Measurements from ENCODE around the gene APPBP2.

Gene APPBP2

GRCh38 chr17:60481604-60482003 lies 44.4 kb downstream of the APPBP2 start:
- Mint-ChIP-seq H3K27ac (no peak overlapping the region), H3K36me3 (peaks cover 24% of the 10 kb centered on the region), H3K4me1 (no peaks in the 10 kb centered on the region), H3K27me3 (no peaks in the 10 kb centered on the region), H3K4me3 (no peak overlapping the region), H3K9me3 (no peaks in the 10 kb centered on the region)
- ATAC-seq, result no peak

GRCh38 chr17:60473788-60474187 lies 52.3 kb downstream of the APPBP2 start:
- Mint-ChIP-seq H3K9me3 (no peaks in the 10 kb centered on the region), H3K4me3 (no peak overlapping the region), H3K36me3 (peaks cover 36% of the 10 kb centered on the region), H3K27me3 (no peaks in the 10 kb centered on the region), H3K4me1 (peaks cover 7% of the 10 kb centered on the region), H3K27ac (no peak overlapping the region)
- no peak for ATAC-seq

GRCh38 chr17:60472449-60472848 lies 53.6 kb downstream of the APPBP2 start:
- ATAC-seq, result no peak
- H3K4me1 Mint-ChIP-seq, result peaks cover 7% of the 10 kb centered on the region
- peaks cover 36% of the 10 kb centered on the region for H3K36me3 Mint-ChIP-seq
- H3K4me3 Mint-ChIP-seq, result no peak overlapping the region
- no peaks in the 10 kb centered on the region for H3K27me3 Mint-ChIP-seq
- no peak overlapping the region for H3K27ac Mint-ChIP-seq
- H3K9me3 Mint-ChIP-seq, result no peaks in the 10 kb centered on the region

- no peak overlapping the region for H3K27ac Mint-ChIP-seq
- no peak for ATAC-seq
- H3K4me1 Mint-ChIP-seq, result peaks cover 7% of the 10 kb centered on the region
- H3K9me3 Mint-ChIP-seq, result no peaks in the 10 kb centered on the region
- no peak overlapping the region for H3K4me3 Mint-ChIP-seq
- H3K36me3 Mint-ChIP-seq, result peaks cover 31% of the 10 kb centered on the region
- H3K27me3 Mint-ChIP-seq, result no peaks in the 10 kb centered on the region
Measured at GRCh38 chr17:60471451-60471850, 54.6 kb downstream of the APPBP2 start.

- Mint-ChIP-seq H3K27me3 (no peaks in the 10 kb centered on the region), H3K27ac (no peak overlapping the region), H3K4me3 (no peak overlapping the region), H3K4me1 (peaks cover 7% of the 10 kb centered on the region), H3K9me3 (no peaks in the 10 kb centered on the region), H3K36me3 (peaks cover 51% of the 10 kb centered on the region)
- ATAC-seq, result no peak
Measured at GRCh38 chr17:60468371-60468770, 57.7 kb downstream of the APPBP2 start.

- Mint-ChIP-seq H3K36me3 (peaks cover 23% of the 10 kb centered on the region), H3K9me3 (no peaks in the 10 kb centered on the region), H3K27ac (no peak overlapping the region), H3K4me1 (no peaks in the 10 kb centered on the region), H3K27me3 (no peaks in the 10 kb centered on the region), H3K4me3 (no peak overlapping the region)
- ATAC-seq, result no peak
Measured at GRCh38 chr17:60464343-60464742, 61.7 kb downstream of the APPBP2 start.

- peaks cover 30% of the 10 kb centered on the region for H3K36me3 Mint-ChIP-seq
- no peak overlapping the region for H3K4me3 Mint-ChIP-seq
- H3K27ac Mint-ChIP-seq, result no peak overlapping the region
- H3K27me3 Mint-ChIP-seq, result no peaks in the 10 kb centered on the region
- no peaks in the 10 kb centered on the region for H3K9me3 Mint-ChIP-seq
- no peaks in the 10 kb centered on the region for H3K4me1 Mint-ChIP-seq
- ATAC-seq, result no peak
Measured at GRCh38 chr17:60463157-60463835, 62.7 kb downstream of the APPBP2 start.

GRCh38 chr17:60461584-60461983 lies 64.5 kb downstream of the APPBP2 start:
- H3K9me3 Mint-ChIP-seq, result no peaks in the 10 kb centered on the region
- H3K36me3 Mint-ChIP-seq, result peaks cover 45% of the 10 kb centered on the region
- ATAC-seq, result no peak
- H3K4me1 Mint-ChIP-seq, result no peaks in the 10 kb centered on the region
- H3K4me3 Mint-ChIP-seq, result no peak overlapping the region
- H3K27me3 Mint-ChIP-seq, result no peaks in the 10 kb centered on the region
- H3K27ac Mint-ChIP-seq, result no peak overlapping the region

- no peak for ATAC-seq
- H3K9me3 Mint-ChIP-seq, result no peaks in the 10 kb centered on the region
- no peak overlapping the region for H3K4me3 Mint-ChIP-seq
- peaks cover 38% of the 10 kb centered on the region for H3K36me3 Mint-ChIP-seq
- H3K27me3 Mint-ChIP-seq, result no peaks in the 10 kb centered on the region
- H3K4me1 Mint-ChIP-seq, result no peaks in the 10 kb centered on the region
- peak overlapping the region; percentile 33 for H3K27ac Mint-ChIP-seq
Measured at GRCh38 chr17:60457148-60457547, 68.9 kb downstream of the APPBP2 start.

GRCh38 chr17:60455378-60455777 lies 70.7 kb downstream of the APPBP2 start:
- ATAC-seq, result no peak
- no peaks in the 10 kb centered on the region for H3K27me3 Mint-ChIP-seq
- no peaks in the 10 kb centered on the region for H3K9me3 Mint-ChIP-seq
- H3K27ac Mint-ChIP-seq, result no peak overlapping the region
- H3K36me3 Mint-ChIP-seq, result peaks cover 46% of the 10 kb centered on the region
- H3K4me1 Mint-ChIP-seq, result no peaks in the 10 kb centered on the region
- H3K4me3 Mint-ChIP-seq, result no peak overlapping the region

GRCh38 chr17:60451965-60452364 lies 74.1 kb downstream of the APPBP2 start:
- H3K4me3 Mint-ChIP-seq, result no peak overlapping the region
- H3K9me3 Mint-ChIP-seq, result no peaks in the 10 kb centered on the region
- H3K27ac Mint-ChIP-seq, result no peak overlapping the region
- H3K27me3 Mint-ChIP-seq, result no peaks in the 10 kb centered on the region
- ATAC-seq, result no peak
- H3K4me1 Mint-ChIP-seq, result no peaks in the 10 kb centered on the region
- H3K36me3 Mint-ChIP-seq, result peaks cover 46% of the 10 kb centered on the region

GRCh38 chr17:60451071-60451470 lies 75.0 kb downstream of the APPBP2 start:
- Mint-ChIP-seq H3K4me1 (no peaks in the 10 kb centered on the region), H3K27me3 (no peaks in the 10 kb centered on the region), H3K4me3 (no peak overlapping the region), H3K27ac (no peak overlapping the region), H3K36me3 (peaks cover 38% of the 10 kb centered on the region), H3K9me3 (no peaks in the 10 kb centered on the region)
- no peak for ATAC-seq

- no peak overlapping the region for H3K27ac Mint-ChIP-seq
Measured at GRCh38 chr17:60447375-60447774, 78.7 kb downstream of the APPBP2 start.

GRCh38 chr17:60445144-60445543 lies 80.9 kb downstream of the APPBP2 start:
- no peak overlapping the region for H3K4me3 Mint-ChIP-seq
- no peaks in the 10 kb centered on the region for H3K27me3 Mint-ChIP-seq
- H3K36me3 Mint-ChIP-seq, result peaks cover 20% of the 10 kb centered on the region
- no peaks in the 10 kb centered on the region for H3K9me3 Mint-ChIP-seq
- no peak overlapping the region for H3K27ac Mint-ChIP-seq
- ATAC-seq, result no peak
- no peaks in the 10 kb centered on the region for H3K4me1 Mint-ChIP-seq

More at GRCh38 chr17:60447375-60447774, 78.7 kb downstream of the APPBP2 start:
- no peaks in the 10 kb centered on the region for H3K9me3 Mint-ChIP-seq
- ATAC-seq, result no peak
- H3K36me3 Mint-ChIP-seq, result peaks cover 29% of the 10 kb centered on the region
- no peaks in the 10 kb centered on the region for H3K27me3 Mint-ChIP-seq
- H3K4me3 Mint-ChIP-seq, result no peak overlapping the region
- H3K4me1 Mint-ChIP-seq, result no peaks in the 10 kb centered on the region

GRCh38 chr17:60443713-60444112 lies 82.3 kb downstream of the APPBP2 start:
- no peak for ATAC-seq
- Mint-ChIP-seq H3K27me3 (no peaks in the 10 kb centered on the region), H3K9me3 (no peaks in the 10 kb centered on the region), H3K27ac (no peak overlapping the region), H3K4me1 (no peaks in the 10 kb centered on the region), H3K36me3 (peaks cover 14% of the 10 kb centered on the region), H3K4me3 (no peak overlapping the region)

- Mint-ChIP-seq H3K36me3 (peaks cover 4% of the 10 kb centered on the region), H3K27me3 (no peaks in the 10 kb centered on the region), H3K9me3 (no peaks in the 10 kb centered on the region), H3K4me1 (no peaks in the 10 kb centered on the region), H3K27ac (no peak overlapping the region), H3K4me3 (no peak overlapping the region)
- ATAC-seq, result no peak
Measured at GRCh38 chr17:60442271-60443173, 83.5 kb downstream of the APPBP2 start.
